Left ventricle myocardium inferior (tissue), 1 donor: ENCODE data around the gene SLX9. TPM values are rescaled to one million over a fixed set of nuclear protein-coding genes. Genes with fewer than 3 reads are reported as not detected.
"Not testable (repeated sequence)": the region's sequence is repeated elsewhere in the genome, so short reads cannot be mapped to it uniquely, and the experiment has no call there.

Experiments
- DNase-seq: peaks from one replicate; pipeline ENCODE4 v3.0.0-alpha.2; 2020
- H3K27ac ChIP-seq: fragments of 200-600 bp; replicated peaks from 2 replicates; pipeline ENCODE4 v1.8.0; 2021
- H3K27me3 ChIP-seq: fragments of 200-600 bp; 2 replicates; pipeline ENCODE4 v1.8.0; 2021; ENCODE audit warnings: low read depth
- H3K36me3 ChIP-seq: fragments of 200-600 bp; 2 replicates; pipeline ENCODE4 v1.8.0; 2021
- H3K4me1 ChIP-seq: fragments of 200-600 bp; 2 replicates; pipeline ENCODE4 v1.8.0; 2021
- H3K4me3 ChIP-seq: fragments of 200-600 bp; 2 replicates; pipeline ENCODE4 v1.8.0; 2021; ENCODE audit warnings: mild to moderate bottlenecking, moderate library complexity
- H3K9me3 ChIP-seq: fragments of 200-600 bp; replicated peaks from 2 replicates; pipeline ENCODE4 v1.8.0; 2021
- intact Hi-C: fragments of 100-400 bp; cut with micrococcal nuclease; formaldehyde crosslinking; loops from one replicate; pipeline ENCODE4 v1.11.0; 2022
- total RNA-seq: library from RNA; stranded (reverse); fragmentation: NEBNext Ultra II Directional; extraction: Animal tissue kit (Norgen Biotek cat#: 25700); gene quantifications from one replicate; pipeline ENCODE4 v1.2.1, GENCODE V29; 2021
- TF ChIP-seq, protein P1 (sequence below): fragments of 200-600 bp; IDR thresholded peaks from 2 replicates; pipeline ENCODE4 v1.8.0; 2021; ENCODE audit warnings: antibody characterized with exemption, mild to moderate bottlenecking, borderline replicate concordance
- donor health status: DM: no; HTN: yes; CAD: no; lungs with severe emphysema.

The SLX9 gene
- total RNA-seq, 1 donor from 2014 or later = 70.7 TPM

- H3K27ac ChIP-seq = peak overlapping the region; percentile 51
- H3K27me3 ChIP-seq = peaks cover 9% of the 10 kb centered on the region
- H3K4me3 ChIP-seq = no peak overlapping the region
- TF ChIP-seq, protein P1, sequence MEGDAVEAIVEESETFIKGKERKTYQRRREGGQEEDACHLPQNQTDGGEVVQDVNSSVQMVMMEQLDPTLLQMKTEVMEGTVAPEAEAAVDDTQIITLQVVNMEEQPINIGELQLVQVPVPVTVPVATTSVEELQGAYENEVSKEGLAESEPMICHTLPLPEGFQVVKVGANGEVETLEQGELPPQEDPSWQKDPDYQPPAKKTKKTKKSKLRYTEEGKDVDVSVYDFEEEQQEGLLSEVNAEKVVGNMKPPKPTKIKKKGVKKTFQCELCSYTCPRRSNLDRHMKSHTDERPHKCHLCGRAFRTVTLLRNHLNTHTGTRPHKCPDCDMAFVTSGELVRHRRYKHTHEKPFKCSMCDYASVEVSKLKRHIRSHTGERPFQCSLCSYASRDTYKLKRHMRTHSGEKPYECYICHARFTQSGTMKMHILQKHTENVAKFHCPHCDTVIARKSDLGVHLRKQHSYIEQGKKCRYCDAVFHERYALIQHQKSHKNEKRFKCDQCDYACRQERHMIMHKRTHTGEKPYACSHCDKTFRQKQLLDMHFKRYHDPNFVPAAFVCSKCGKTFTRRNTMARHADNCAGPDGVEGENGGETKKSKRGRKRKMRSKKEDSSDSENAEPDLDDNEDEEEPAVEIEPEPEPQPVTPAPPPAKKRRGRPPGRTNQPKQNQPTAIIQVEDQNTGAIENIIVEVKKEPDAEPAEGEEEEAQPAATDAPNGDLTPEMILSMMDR = no peak
- intact Hi-C loops = no loop called here
- no peaks in the 10 kb centered on the region for H3K36me3 ChIP-seq
- H3K9me3 ChIP-seq = no peaks in the 10 kb centered on the region
- H3K4me1 ChIP-seq = peaks cover 24% of the 10 kb centered on the region
- no peak for DNase-seq
These were observed 28.8 kb upstream of the SLX9 start for GRCh38 chr21:44911068-44911383.

- Histone ChIP-seq H3K9me3 (no peaks in the 10 kb centered on the region), H3K27me3 (peaks cover 9% of the 10 kb centered on the region), H3K27ac (peak overlapping the region; percentile 51), H3K4me1 (peaks cover 24% of the 10 kb centered on the region), H3K36me3 (no peaks in the 10 kb centered on the region), H3K4me3 (no peak overlapping the region)
- intact Hi-C loops = no loop called here
- TF ChIP-seq, protein P1 = peak; percentile 39
- DNase-seq = peak; percentile 82
These were observed 28.3 kb upstream of the SLX9 start for GRCh38 chr21:44911384-44912157.

DNA sequence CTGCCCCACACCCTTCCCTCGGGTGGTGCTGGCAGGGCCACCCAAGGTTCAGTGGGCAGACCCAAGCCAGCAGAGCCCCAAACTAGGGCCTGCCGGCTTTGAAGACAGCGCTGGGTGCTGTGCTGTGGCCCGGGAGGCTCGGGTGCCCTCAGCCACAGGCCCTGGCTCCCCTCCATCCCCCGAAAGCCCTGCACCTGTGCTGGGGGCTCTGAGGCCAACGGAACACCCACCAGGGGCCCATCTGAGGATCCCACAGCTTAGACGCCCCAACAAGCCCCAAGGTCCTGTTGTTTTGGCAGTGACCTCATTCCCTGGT is 27.7 kb upstream of the SLX9 start:
- Histone ChIP-seq H3K27me3 (peaks cover 4% of the 10 kb centered on the region), H3K36me3 (no peaks in the 10 kb centered on the region), H3K4me1 (peaks cover 24% of the 10 kb centered on the region), H3K4me3 (no peak overlapping the region), H3K9me3 (no peaks in the 10 kb centered on the region), H3K27ac (peak overlapping the region; percentile 51)
- intact Hi-C loops = no loop called here
- no peak for DNase-seq
- TF ChIP-seq, protein P1 = no peak

- intact Hi-C loops, H3K36me3 ChIP-seq, H3K4me3 ChIP-seq, H3K27me3 ChIP-seq, H3K27ac ChIP-seq, H3K9me3 ChIP-seq, DNase-seq: not testable (repeated sequence)
- peaks cover 24% of the 10 kb centered on the region for H3K4me1 ChIP-seq
These were observed 27.1 kb upstream of the SLX9 start for GRCh38 chr21:44912506-44913412.

GRCh38 chr21:44913425-44914175 is 26.2 kb upstream of the SLX9 start:
- Histone ChIP-seq H3K4me1 (peaks cover 24% of the 10 kb centered on the region), H3K27me3 (peaks cover 12% of the 10 kb centered on the region), H3K9me3 (no peaks in the 10 kb centered on the region), H3K36me3 (no peaks in the 10 kb centered on the region), H3K27ac (no peak overlapping the region), H3K4me3 (no peak overlapping the region)
- TF ChIP-seq, protein P1 = no peak
- intact Hi-C loops = no loop called here
- DNase-seq = no peak
